GM23338 (cell line): ENCODE data around the gene CTU2. TPM values are rescaled to one million over a fixed set of nuclear protein-coding genes. Genes with fewer than 3 reads are reported as not detected.

ENCODE experiments used
- ATAC-seq: fragments of 200-7000 bp; cut with Tn5 transposase; 3 replicates; pipeline ENCODE4 v1.9.1; 2020
- DNase-seq: peaks from one replicate; pipeline ENCODE4 v3.0.0-alpha.2; 2015; ENCODE audit warnings: low spot score
- H2AFZ ChIP-seq: fragments of 200-600 bp; sonication (generic); 2 replicates; pipeline ENCODE4 v1.8.0; 2016; ENCODE audit warnings: antibody characterized with exemption, mild to moderate bottlenecking, moderate library complexity
- H3F3A ChIP-seq: fragments of 200-600 bp; sonication (generic); replicated peaks from 2 replicates; pipeline ENCODE4 v1.8.0; 2017; ENCODE audit warnings: antibody characterized with exemption, mixed run types, low read depth
- H3K27ac ChIP-seq: fragments of 200-600 bp; sonication (generic); 2 replicates; pipeline ENCODE4 v1.6.1; 2016; ENCODE audit warnings: low read depth
- H3K27me3 ChIP-seq: fragments of 200-600 bp; sonication (generic); 2 replicates; pipeline ENCODE4 v1.8.0; 2016; ENCODE audit warnings: mild to moderate bottlenecking, mixed run types, moderate library complexity; ENCODE audit not compliant: insufficient read depth
- H3K36me3 ChIP-seq: fragments of 200-600 bp; sonication (generic); 2 replicates; pipeline ENCODE4 v1.8.0; 2016; ENCODE audit warnings: mild to moderate bottlenecking; ENCODE audit not compliant: insufficient read depth
- H3K4me1 ChIP-seq: fragments of 200-600 bp; sonication (generic); 2 replicates; pipeline ENCODE4 v1.8.0; 2016; ENCODE audit warnings: mild to moderate bottlenecking, moderate library complexity; ENCODE audit not compliant: insufficient read depth
- H3K4me2 ChIP-seq: fragments of 200-600 bp; sonication (generic); 2 replicates; pipeline ENCODE4 v1.7.1; 2017; ENCODE audit warnings: mixed run types
- H3K4me3 ChIP-seq: fragments of 200-600 bp; sonication (generic); 2 replicates; pipeline ENCODE4 v1.6.1; 2016; ENCODE audit warnings: mixed run types
- H3K79me2 ChIP-seq: fragments of 200-600 bp; sonication (generic); replicated peaks from 2 replicates; pipeline ENCODE4 v1.8.0; 2017; ENCODE audit warnings: mild to moderate bottlenecking; ENCODE audit not compliant: insufficient read depth
- H3K9me2 ChIP-seq: fragments of 200-600 bp; sonication (generic); 2 replicates; pipeline ENCODE4 v1.8.0; 2017; ENCODE audit not compliant: insufficient read depth
- H4K20me1 ChIP-seq: fragments of 200-600 bp; sonication (generic); replicated peaks from 2 replicates; pipeline ENCODE4 v1.8.0; 2017; ENCODE audit warnings: mild to moderate bottlenecking; ENCODE audit not compliant: insufficient read depth
- H3K27ac Mint-ChIP-seq: 2 replicates; pipeline ENCODE4 v1.8.0; 2020; ENCODE audit warnings: inconsistent platforms, mild to moderate bottlenecking, moderate library complexity, mixed read lengths
- H3K27me3 Mint-ChIP-seq: 3 replicates; pipeline ENCODE4 v1.8.0; 2022; ENCODE audit warnings: low read depth, mild to moderate bottlenecking, moderate library complexity, mixed read lengths, inconsistent platforms; ENCODE audit not compliant: insufficient read depth, poor library complexity
- H3K36me3 Mint-ChIP-seq: 3 replicates; pipeline ENCODE4 v1.8.0; 2021; ENCODE audit warnings: low read depth, mild to moderate bottlenecking, inconsistent platforms, moderate library complexity, mixed read lengths
- H3K4me1 Mint-ChIP-seq: 3 replicates; pipeline ENCODE4 v1.8.0; 2020; ENCODE audit warnings: mild to moderate bottlenecking, inconsistent platforms, mixed read lengths
- H3K4me3 Mint-ChIP-seq: 3 replicates; pipeline ENCODE4 v1.8.0; 2021; ENCODE audit warnings: moderate library complexity, mild to moderate bottlenecking, inconsistent platforms, mixed read lengths
- H3K9me3 Mint-ChIP-seq: 3 replicates; pipeline ENCODE4 v1.8.0; 2020; ENCODE audit warnings: moderate library complexity, mild to moderate bottlenecking, inconsistent platforms, mixed read lengths
- CREB1 ChIP-seq: fragments of 250-450 bp; sonication (Bioruptor Pico); IDR thresholded peaks from 2 replicates; pipeline ENCODE4 v1.5.0; 2020; ENCODE audit warnings: low read depth, mild to moderate bottlenecking, moderate library complexity
- CTCF ChIP-seq, 2 experiments: fragments of 200-600 bp in 1 of 2; sonication (generic) in 1 of 2; conservative IDR thresholded peaks; 2 replicates each; pipeline versions ENCODE4 v1.5.1 to v1.6.1; 2016 to 2017; ENCODE audit warnings: antibody characterized with exemption in 2 of 2, low read depth in 2 of 2, mild to moderate bottlenecking in 2 of 2, moderate library complexity in 1 of 2
- ETS1 ChIP-seq: IDR thresholded peaks from 2 replicates; pipeline ENCODE4 v1.6.1; 2016; ENCODE audit warnings: antibody characterized with exemption
- EZH2 ChIP-seq: fragments of 200-600 bp; sonication (generic); IDR thresholded peaks from one replicate; pipeline ENCODE4 v1.8.0; 2017; ENCODE audit warnings: antibody characterized with exemption, mild to moderate bottlenecking, low read depth; ENCODE audit not compliant: unreplicated experiment
- EZH2phosphoT487 ChIP-seq: fragments of 200-600 bp; sonication (generic); IDR thresholded peaks from one replicate; pipeline ENCODE4 v1.8.1; 2018; ENCODE audit warnings: antibody characterized with exemption; ENCODE audit not compliant: unreplicated experiment
- JUNB ChIP-seq: IDR thresholded peaks from one replicate; pipeline ENCODE4 v1.6.1; 2016; ENCODE audit warnings: antibody characterized with exemption; ENCODE audit not compliant: unreplicated experiment
- NANOG ChIP-seq: IDR thresholded peaks from 2 replicates; pipeline ENCODE4 v1.6.1; 2016; ENCODE audit warnings: antibody characterized with exemption, borderline replicate concordance
- POLR2AphosphoS5 ChIP-seq: IDR thresholded peaks from 2 replicates; pipeline ENCODE4 v1.6.1; 2016; ENCODE audit warnings: antibody characterized with exemption, low read depth
- REST ChIP-seq: IDR thresholded peaks from one replicate; pipeline ENCODE4 v1.6.1; 2018; ENCODE audit warnings: antibody characterized with exemption; ENCODE audit not compliant: unreplicated experiment
- STAT1 ChIP-seq: IDR thresholded peaks from one replicate; pipeline ENCODE4 v1.6.1; 2016; ENCODE audit warnings: antibody characterized with exemption; ENCODE audit not compliant: unreplicated experiment
- ZNF114 ChIP-seq: fragments of 250-450 bp; sonication (Bioruptor Pico); IDR thresholded peaks from 2 replicates; pipeline ENCODE4 v1.5.0; 2020; ENCODE audit warnings: mild to moderate bottlenecking, moderate library complexity
- ZNF462 ChIP-seq: fragments of 250-450 bp; sonication (Bioruptor Pico); IDR thresholded peaks from 2 replicates; pipeline ENCODE4 v1.5.0; 2020; ENCODE audit warnings: mild to moderate bottlenecking, moderate library complexity
- polyA plus RNA-seq: library from polyadenylated mRNA; unstranded; fragments of >200 nt; fragmentation: Nextera tagmentation; extraction: Ambion mirVana; gene quantifications from 2 replicates; pipeline ENCODE4 v1.2.1, GENCODE V29; 2016
- total RNA-seq: library from RNA; depleted of rRNA; stranded (reverse); fragments of >200 nt; shearing (Covaris generic); gene quantifications from 2 replicates; pipeline ENCODE4 v1.2.3, GENCODE V29; 2014

Gene CTU2
- total and polyA plus RNA-seq, 2 experiments from 2014 or later: 22.3 to 25.7 TPM

GRCh38 chr16:88725609-88726407 is 19.5 kb downstream of the CTU2 start (continued):
- TF ChIP-seq ZNF462 (CRISPR knock-in tag): no peak
- no peak for TF ChIP-seq JUNB

- no peak for DNase-seq
- H3K27ac Mint-ChIP-seq: no peak overlapping the region
- Histone ChIP-seq H3K36me3 (no peaks in the 10 kb centered on the region), H3K27me3 (no peaks in the 10 kb centered on the region), H2AFZ (no peak overlapping the region), H3K27ac (no peak overlapping the region), H3K4me2 (no peak overlapping the region), H3K9me2 (no peaks in the 10 kb centered on the region), H3F3A (no peaks in the 10 kb centered on the region), H3K4me3 (no peak overlapping the region), H3K4me1 (no peaks in the 10 kb centered on the region), H3K79me2 (no peaks in the 10 kb centered on the region), H4K20me1 (no peaks in the 10 kb centered on the region)
- peaks cover 19% of the 10 kb centered on the region for H3K27me3 Mint-ChIP-seq
- no peak overlapping the region for H3K4me3 Mint-ChIP-seq
- peaks cover 11% of the 10 kb centered on the region for H3K36me3 Mint-ChIP-seq
- TF ChIP-seq CTCF (conservative IDR thresholded peaks at IDR 0.05; ENCODE audit: low read depth in 2 of 2) (no peak), POLR2AphosphoS5 (no peak), EZH2 (no peak), ZNF114 (no peak), JUNB (no peak), CREB1 (no peak), STAT1 (no peak), EZH2phosphoT487 (no peak), REST (no peak), ETS1 (no peak), NANOG (no peak)
- no peaks in the 10 kb centered on the region for H3K9me3 Mint-ChIP-seq
- no peak for ATAC-seq
- H3K4me1 Mint-ChIP-seq: no peaks in the 10 kb centered on the region
These were observed 20.1 kb downstream of the CTU2 start for GRCh38 chr16:88726408-88726749.
